GM23338 (cell line): ENCODE data around the gene SMG7. TPM values are rescaled to one million over a fixed set of nuclear protein-coding genes. Genes with fewer than 3 reads are reported as not detected.

Experiments used
- ATAC-seq: fragments of 200-7000 bp; cut with Tn5 transposase; 3 replicates; pipeline ENCODE4 v1.9.1; 2020
- DNase-seq: peaks from one replicate; pipeline ENCODE4 v3.0.0-alpha.2; 2015; ENCODE audit warnings: low spot score
- H2AFZ ChIP-seq: fragments of 200-600 bp; sonication (generic); 2 replicates; pipeline ENCODE4 v1.8.0; 2016; ENCODE audit warnings: antibody characterized with exemption, mild to moderate bottlenecking, moderate library complexity
- H3F3A ChIP-seq: fragments of 200-600 bp; sonication (generic); replicated peaks from 2 replicates; pipeline ENCODE4 v1.8.0; 2017; ENCODE audit warnings: antibody characterized with exemption, mixed run types, low read depth
- H3K27ac ChIP-seq: fragments of 200-600 bp; sonication (generic); 2 replicates; pipeline ENCODE4 v1.6.1; 2016; ENCODE audit warnings: low read depth
- H3K27me3 ChIP-seq: fragments of 200-600 bp; sonication (generic); 2 replicates; pipeline ENCODE4 v1.8.0; 2016; ENCODE audit warnings: mild to moderate bottlenecking, mixed run types, moderate library complexity; ENCODE audit not compliant: insufficient read depth
- H3K36me3 ChIP-seq: fragments of 200-600 bp; sonication (generic); 2 replicates; pipeline ENCODE4 v1.8.0; 2016; ENCODE audit warnings: mild to moderate bottlenecking; ENCODE audit not compliant: insufficient read depth
- H3K4me1 ChIP-seq: fragments of 200-600 bp; sonication (generic); 2 replicates; pipeline ENCODE4 v1.8.0; 2016; ENCODE audit warnings: mild to moderate bottlenecking, moderate library complexity; ENCODE audit not compliant: insufficient read depth
- H3K4me2 ChIP-seq: fragments of 200-600 bp; sonication (generic); 2 replicates; pipeline ENCODE4 v1.7.1; 2017; ENCODE audit warnings: mixed run types
- H3K4me3 ChIP-seq: fragments of 200-600 bp; sonication (generic); 2 replicates; pipeline ENCODE4 v1.6.1; 2016; ENCODE audit warnings: mixed run types
- H3K79me2 ChIP-seq: fragments of 200-600 bp; sonication (generic); replicated peaks from 2 replicates; pipeline ENCODE4 v1.8.0; 2017; ENCODE audit warnings: mild to moderate bottlenecking; ENCODE audit not compliant: insufficient read depth
- H3K9me2 ChIP-seq: fragments of 200-600 bp; sonication (generic); 2 replicates; pipeline ENCODE4 v1.8.0; 2017; ENCODE audit not compliant: insufficient read depth
- H4K20me1 ChIP-seq: fragments of 200-600 bp; sonication (generic); replicated peaks from 2 replicates; pipeline ENCODE4 v1.8.0; 2017; ENCODE audit warnings: mild to moderate bottlenecking; ENCODE audit not compliant: insufficient read depth
- H3K27ac Mint-ChIP-seq: 2 replicates; pipeline ENCODE4 v1.8.0; 2020; ENCODE audit warnings: inconsistent platforms, mild to moderate bottlenecking, moderate library complexity, mixed read lengths
- H3K27me3 Mint-ChIP-seq: 3 replicates; pipeline ENCODE4 v1.8.0; 2022; ENCODE audit warnings: low read depth, mild to moderate bottlenecking, moderate library complexity, mixed read lengths, inconsistent platforms; ENCODE audit not compliant: insufficient read depth, poor library complexity
- H3K36me3 Mint-ChIP-seq: 3 replicates; pipeline ENCODE4 v1.8.0; 2021; ENCODE audit warnings: low read depth, mild to moderate bottlenecking, inconsistent platforms, moderate library complexity, mixed read lengths
- H3K4me1 Mint-ChIP-seq: 3 replicates; pipeline ENCODE4 v1.8.0; 2020; ENCODE audit warnings: mild to moderate bottlenecking, inconsistent platforms, mixed read lengths
- H3K4me3 Mint-ChIP-seq: 3 replicates; pipeline ENCODE4 v1.8.0; 2021; ENCODE audit warnings: moderate library complexity, mild to moderate bottlenecking, inconsistent platforms, mixed read lengths
- H3K9me3 Mint-ChIP-seq: 3 replicates; pipeline ENCODE4 v1.8.0; 2020; ENCODE audit warnings: moderate library complexity, mild to moderate bottlenecking, inconsistent platforms, mixed read lengths
- CREB1 ChIP-seq: fragments of 250-450 bp; sonication (Bioruptor Pico); IDR thresholded peaks from 2 replicates; pipeline ENCODE4 v1.5.0; 2020; ENCODE audit warnings: low read depth, mild to moderate bottlenecking, moderate library complexity
- CTCF ChIP-seq, 2 experiments: fragments of 200-600 bp in 1 of 2; sonication (generic) in 1 of 2; conservative IDR thresholded peaks; 2 replicates each; pipeline versions ENCODE4 v1.5.1 to v1.6.1; 2016 to 2017; ENCODE audit warnings: antibody characterized with exemption in 2 of 2, low read depth in 2 of 2, mild to moderate bottlenecking in 2 of 2, moderate library complexity in 1 of 2
- EZH2 ChIP-seq: fragments of 200-600 bp; sonication (generic); IDR thresholded peaks from one replicate; pipeline ENCODE4 v1.8.0; 2017; ENCODE audit warnings: antibody characterized with exemption, mild to moderate bottlenecking, low read depth; ENCODE audit not compliant: unreplicated experiment
- EZH2phosphoT487 ChIP-seq: fragments of 200-600 bp; sonication (generic); IDR thresholded peaks from one replicate; pipeline ENCODE4 v1.8.1; 2018; ENCODE audit warnings: antibody characterized with exemption; ENCODE audit not compliant: unreplicated experiment
- JUNB ChIP-seq: IDR thresholded peaks from one replicate; pipeline ENCODE4 v1.6.1; 2016; ENCODE audit warnings: antibody characterized with exemption; ENCODE audit not compliant: unreplicated experiment
- NANOG ChIP-seq: IDR thresholded peaks from 2 replicates; pipeline ENCODE4 v1.6.1; 2016; ENCODE audit warnings: antibody characterized with exemption, borderline replicate concordance
- POLR2AphosphoS5 ChIP-seq: IDR thresholded peaks from 2 replicates; pipeline ENCODE4 v1.6.1; 2016; ENCODE audit warnings: antibody characterized with exemption, low read depth
- STAT1 ChIP-seq: IDR thresholded peaks from one replicate; pipeline ENCODE4 v1.6.1; 2016; ENCODE audit warnings: antibody characterized with exemption; ENCODE audit not compliant: unreplicated experiment
- ZNF114 ChIP-seq: fragments of 250-450 bp; sonication (Bioruptor Pico); IDR thresholded peaks from 2 replicates; pipeline ENCODE4 v1.5.0; 2020; ENCODE audit warnings: mild to moderate bottlenecking, moderate library complexity
- ZNF331 ChIP-seq: fragments of 250-450 bp; sonication (Bioruptor Pico); IDR thresholded peaks from 2 replicates; pipeline ENCODE4 v1.5.0; 2020; ENCODE audit warnings: low read depth, mild to moderate bottlenecking, moderate library complexity
- polyA plus RNA-seq: library from polyadenylated mRNA; unstranded; fragments of >200 nt; fragmentation: Nextera tagmentation; extraction: Ambion mirVana; gene quantifications from 2 replicates; pipeline ENCODE4 v1.2.1, GENCODE V29; 2016
- total RNA-seq: library from RNA; depleted of rRNA; stranded (reverse); fragments of >200 nt; shearing (Covaris generic); gene quantifications from 2 replicates; pipeline ENCODE4 v1.2.3, GENCODE V29; 2014
- TF ChIP-seq, protein P1 (sequence below): fragments of 250-450 bp; sonication (Bioruptor Pico); IDR thresholded peaks from 2 replicates; pipeline ENCODE4 v1.5.0; 2020; ENCODE audit warnings: mild to moderate bottlenecking, moderate library complexity
- TF ChIP-seq, protein P2 (sequence below): IDR thresholded peaks from 2 replicates; pipeline ENCODE4 v1.6.1; 2016; ENCODE audit warnings: antibody characterized with exemption
- TF ChIP-seq, protein P3 (sequence below): IDR thresholded peaks from one replicate; pipeline ENCODE4 v1.6.1; 2018; ENCODE audit warnings: antibody characterized with exemption; ENCODE audit not compliant: unreplicated experiment

SMG7 gene
- total and polyA plus RNA-seq, 2 experiments from 2014 or later = 33.0 to 79.4 TPM

DNA sequence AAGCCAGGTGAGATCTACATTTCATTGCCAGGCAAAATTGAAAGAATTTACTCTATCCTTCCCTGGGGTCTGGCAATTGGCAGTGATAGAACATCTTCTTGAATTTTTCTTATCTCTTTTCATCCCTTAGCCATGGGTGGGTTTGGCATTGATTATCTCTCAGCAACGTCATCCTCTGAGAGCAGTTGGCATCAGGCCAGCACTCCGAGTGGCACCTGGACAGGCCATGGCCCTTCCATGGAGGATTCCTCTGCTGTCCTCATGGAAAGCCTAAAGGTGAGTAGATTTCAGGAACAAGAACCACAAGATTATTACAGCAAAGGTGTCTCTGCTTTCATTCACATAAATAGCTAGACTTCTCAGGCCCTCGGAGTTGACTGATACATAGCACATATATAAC is 78.6 kb downstream of the SMG7 start:
- peaks cover 61% of the 10 kb centered on the region for H3K36me3 Mint-ChIP-seq
- H3K4me3 Mint-ChIP-seq = no peak overlapping the region
- H3K27ac Mint-ChIP-seq = no peak overlapping the region

More for the DNA sequence above, 78.6 kb downstream of the SMG7 start:
- no peak for ATAC-seq
- Histone ChIP-seq H3K27ac (no peak overlapping the region), H3K79me2 (no peaks in the 10 kb centered on the region), H3F3A (peaks cover 3% of the 10 kb centered on the region; the same call in 1 of the 2 replicates), H3K4me2 (no peak overlapping the region), H3K36me3 (peaks cover 51% of the 10 kb centered on the region), H4K20me1 (peaks cover 4% of the 10 kb centered on the region; the same call in 1 of the 2 replicates), H3K9me2 (no peaks in the 10 kb centered on the region), H3K4me3 (no peak overlapping the region), H3K27me3 (no peaks in the 10 kb centered on the region), H3K4me1 (peaks cover 15% of the 10 kb centered on the region), H2AFZ (no peak overlapping the region)
- TF ChIP-seq EZH2phosphoT487 = no peak
- TF ChIP-seq, protein P1, sequence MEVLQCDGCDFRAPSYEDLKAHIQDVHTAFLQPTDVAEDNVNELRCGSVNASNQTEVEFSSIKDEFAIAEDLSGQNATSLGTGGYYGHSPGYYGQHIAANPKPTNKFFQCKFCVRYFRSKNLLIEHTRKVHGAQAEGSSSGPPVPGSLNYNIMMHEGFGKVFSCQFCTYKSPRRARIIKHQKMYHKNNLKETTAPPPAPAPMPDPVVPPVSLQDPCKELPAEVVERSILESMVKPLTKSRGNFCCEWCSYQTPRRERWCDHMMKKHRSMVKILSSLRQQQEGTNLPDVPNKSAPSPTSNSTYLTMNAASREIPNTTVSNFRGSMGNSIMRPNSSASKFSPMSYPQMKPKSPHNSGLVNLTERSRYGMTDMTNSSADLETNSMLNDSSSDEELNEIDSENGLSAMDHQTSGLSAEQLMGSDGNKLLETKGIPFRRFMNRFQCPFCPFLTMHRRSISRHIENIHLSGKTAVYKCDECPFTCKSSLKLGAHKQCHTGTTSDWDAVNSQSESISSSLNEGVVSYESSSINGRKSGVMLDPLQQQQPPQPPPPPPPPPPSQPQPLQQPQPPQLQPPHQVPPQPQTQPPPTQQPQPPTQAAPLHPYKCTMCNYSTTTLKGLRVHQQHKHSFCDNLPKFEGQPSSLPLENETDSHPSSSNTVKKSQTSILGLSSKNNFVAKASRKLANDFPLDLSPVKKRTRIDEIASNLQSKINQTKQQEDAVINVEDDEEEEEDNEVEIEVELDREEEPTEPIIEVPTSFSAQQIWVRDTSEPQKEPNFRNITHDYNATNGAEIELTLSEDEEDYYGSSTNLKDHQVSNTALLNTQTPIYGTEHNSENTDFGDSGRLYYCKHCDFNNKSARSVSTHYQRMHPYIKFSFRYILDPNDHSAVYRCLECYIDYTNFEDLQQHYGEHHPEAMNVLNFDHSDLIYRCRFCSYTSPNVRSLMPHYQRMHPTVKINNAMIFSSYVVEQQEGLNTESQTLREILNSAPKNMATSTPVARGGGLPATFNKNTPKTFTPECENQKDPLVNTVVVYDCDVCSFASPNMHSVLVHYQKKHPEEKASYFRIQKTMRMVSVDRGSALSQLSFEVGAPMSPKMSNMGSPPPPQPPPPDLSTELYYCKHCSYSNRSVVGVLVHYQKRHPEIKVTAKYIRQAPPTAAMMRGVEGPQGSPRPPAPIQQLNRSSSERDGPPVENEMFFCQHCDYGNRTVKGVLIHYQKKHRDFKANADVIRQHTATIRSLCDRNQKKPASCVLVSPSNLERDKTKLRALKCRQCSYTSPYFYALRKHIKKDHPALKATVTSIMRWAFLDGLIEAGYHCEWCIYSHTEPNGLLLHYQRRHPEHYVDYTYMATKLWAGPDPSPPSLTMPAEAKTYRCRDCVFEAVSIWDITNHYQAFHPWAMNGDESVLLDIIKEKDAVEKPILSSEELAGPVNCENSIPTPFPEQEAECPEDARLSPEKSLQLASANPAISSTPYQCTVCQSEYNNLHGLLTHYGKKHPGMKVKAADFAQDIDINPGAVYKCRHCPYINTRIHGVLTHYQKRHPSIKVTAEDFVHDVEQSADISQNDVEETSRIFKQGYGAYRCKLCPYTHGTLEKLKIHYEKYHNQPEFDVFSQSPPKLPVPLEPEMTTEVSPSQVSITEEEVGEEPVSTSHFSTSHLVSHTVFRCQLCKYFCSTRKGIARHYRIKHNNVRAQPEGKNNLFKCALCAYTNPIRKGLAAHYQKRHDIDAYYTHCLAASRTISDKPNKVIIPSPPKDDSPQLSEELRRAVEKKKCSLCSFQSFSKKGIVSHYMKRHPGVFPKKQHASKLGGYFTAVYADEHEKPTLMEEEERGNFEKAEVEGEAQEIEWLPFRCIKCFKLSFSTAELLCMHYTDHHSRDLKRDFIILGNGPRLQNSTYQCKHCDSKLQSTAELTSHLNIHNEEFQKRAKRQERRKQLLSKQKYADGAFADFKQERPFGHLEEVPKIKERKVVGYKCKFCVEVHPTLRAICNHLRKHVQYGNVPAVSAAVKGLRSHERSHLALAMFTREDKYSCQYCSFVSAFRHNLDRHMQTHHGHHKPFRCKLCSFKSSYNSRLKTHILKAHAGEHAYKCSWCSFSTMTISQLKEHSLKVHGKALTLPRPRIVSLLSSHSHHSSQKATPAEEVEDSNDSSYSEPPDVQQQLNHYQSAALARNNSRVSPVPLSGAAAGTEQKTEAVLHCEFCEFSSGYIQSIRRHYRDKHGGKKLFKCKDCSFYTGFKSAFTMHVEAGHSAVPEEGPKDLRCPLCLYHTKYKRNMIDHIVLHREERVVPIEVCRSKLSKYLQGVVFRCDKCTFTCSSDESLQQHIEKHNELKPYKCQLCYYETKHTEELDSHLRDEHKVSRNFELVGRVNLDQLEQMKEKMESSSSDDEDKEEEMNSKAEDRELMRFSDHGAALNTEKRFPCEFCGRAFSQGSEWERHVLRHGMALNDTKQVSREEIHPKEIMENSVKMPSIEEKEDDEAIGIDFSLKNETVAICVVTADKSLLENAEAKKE (CRISPR knock-in tag) = no peak
- TF ChIP-seq, protein P2, sequence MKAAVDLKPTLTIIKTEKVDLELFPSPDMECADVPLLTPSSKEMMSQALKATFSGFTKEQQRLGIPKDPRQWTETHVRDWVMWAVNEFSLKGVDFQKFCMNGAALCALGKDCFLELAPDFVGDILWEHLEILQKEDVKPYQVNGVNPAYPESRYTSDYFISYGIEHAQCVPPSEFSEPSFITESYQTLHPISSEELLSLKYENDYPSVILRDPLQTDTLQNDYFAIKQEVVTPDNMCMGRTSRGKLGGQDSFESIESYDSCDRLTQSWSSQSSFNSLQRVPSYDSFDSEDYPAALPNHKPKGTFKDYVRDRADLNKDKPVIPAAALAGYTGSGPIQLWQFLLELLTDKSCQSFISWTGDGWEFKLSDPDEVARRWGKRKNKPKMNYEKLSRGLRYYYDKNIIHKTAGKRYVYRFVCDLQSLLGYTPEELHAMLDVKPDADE = no peak
- no peak for TF ChIP-seq CTCF (conservative IDR thresholded peaks at IDR 0.05; ENCODE audit: low read depth in 2 of 2)
- TF ChIP-seq NANOG = no peak
- no peak for TF ChIP-seq CREB1 (CRISPR knock-in tag)
- TF ChIP-seq STAT1 = no peak
- TF ChIP-seq POLR2AphosphoS5 = no peak
- no peak for TF ChIP-seq ZNF331 (CRISPR knock-in tag)
- TF ChIP-seq JUNB = no peak
- TF ChIP-seq, protein P3, sequence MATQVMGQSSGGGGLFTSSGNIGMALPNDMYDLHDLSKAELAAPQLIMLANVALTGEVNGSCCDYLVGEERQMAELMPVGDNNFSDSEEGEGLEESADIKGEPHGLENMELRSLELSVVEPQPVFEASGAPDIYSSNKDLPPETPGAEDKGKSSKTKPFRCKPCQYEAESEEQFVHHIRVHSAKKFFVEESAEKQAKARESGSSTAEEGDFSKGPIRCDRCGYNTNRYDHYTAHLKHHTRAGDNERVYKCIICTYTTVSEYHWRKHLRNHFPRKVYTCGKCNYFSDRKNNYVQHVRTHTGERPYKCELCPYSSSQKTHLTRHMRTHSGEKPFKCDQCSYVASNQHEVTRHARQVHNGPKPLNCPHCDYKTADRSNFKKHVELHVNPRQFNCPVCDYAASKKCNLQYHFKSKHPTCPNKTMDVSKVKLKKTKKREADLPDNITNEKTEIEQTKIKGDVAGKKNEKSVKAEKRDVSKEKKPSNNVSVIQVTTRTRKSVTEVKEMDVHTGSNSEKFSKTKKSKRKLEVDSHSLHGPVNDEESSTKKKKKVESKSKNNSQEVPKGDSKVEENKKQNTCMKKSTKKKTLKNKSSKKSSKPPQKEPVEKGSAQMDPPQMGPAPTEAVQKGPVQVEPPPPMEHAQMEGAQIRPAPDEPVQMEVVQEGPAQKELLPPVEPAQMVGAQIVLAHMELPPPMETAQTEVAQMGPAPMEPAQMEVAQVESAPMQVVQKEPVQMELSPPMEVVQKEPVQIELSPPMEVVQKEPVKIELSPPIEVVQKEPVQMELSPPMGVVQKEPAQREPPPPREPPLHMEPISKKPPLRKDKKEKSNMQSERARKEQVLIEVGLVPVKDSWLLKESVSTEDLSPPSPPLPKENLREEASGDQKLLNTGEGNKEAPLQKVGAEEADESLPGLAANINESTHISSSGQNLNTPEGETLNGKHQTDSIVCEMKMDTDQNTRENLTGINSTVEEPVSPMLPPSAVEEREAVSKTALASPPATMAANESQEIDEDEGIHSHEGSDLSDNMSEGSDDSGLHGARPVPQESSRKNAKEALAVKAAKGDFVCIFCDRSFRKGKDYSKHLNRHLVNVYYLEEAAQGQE = no peak
- TF ChIP-seq EZH2 = no peak
- TF ChIP-seq ZNF114 (CRISPR knock-in tag) = no peak
- Mint-ChIP-seq H3K4me1 (peaks cover 21% of the 10 kb centered on the region), H3K9me3 (no peaks in the 10 kb centered on the region), H3K27me3 (peaks cover 6% of the 10 kb centered on the region)
- no peak for DNase-seq
